ENCODE results near the gene NAV1.

The NAV1 gene

DNA sequence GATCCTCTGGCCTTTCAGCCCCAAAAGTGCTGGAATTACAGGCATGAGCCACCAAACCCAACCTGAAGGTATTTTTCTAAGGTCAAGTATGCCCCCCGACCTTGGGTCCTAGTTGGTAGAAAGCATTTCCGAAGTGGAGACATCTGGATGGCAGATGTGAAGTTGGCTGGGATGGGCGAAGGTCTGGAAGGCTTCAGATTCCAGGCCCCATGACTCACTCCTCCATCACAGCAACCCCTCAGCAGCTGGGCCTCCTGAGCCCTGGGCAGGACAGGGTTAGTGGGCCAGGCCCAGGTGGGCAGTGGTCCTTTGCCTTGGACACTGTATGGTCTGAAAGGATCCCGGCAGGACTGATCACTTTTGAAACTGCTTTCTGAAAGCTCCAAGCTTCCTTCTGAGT is 23.3 kb downstream of the NAV1 start:
- no peak overlapping the region for H3K4me3 ChIP-seq (ENCODE audit: low read length)
- no peak for TF ChIP-seq CTCF (conservative IDR thresholded peaks at IDR 0.05; ENCODE audit: low read depth, low read length)
- no peak for DNase-seq (ENCODE audit: low read depth)

DNA sequence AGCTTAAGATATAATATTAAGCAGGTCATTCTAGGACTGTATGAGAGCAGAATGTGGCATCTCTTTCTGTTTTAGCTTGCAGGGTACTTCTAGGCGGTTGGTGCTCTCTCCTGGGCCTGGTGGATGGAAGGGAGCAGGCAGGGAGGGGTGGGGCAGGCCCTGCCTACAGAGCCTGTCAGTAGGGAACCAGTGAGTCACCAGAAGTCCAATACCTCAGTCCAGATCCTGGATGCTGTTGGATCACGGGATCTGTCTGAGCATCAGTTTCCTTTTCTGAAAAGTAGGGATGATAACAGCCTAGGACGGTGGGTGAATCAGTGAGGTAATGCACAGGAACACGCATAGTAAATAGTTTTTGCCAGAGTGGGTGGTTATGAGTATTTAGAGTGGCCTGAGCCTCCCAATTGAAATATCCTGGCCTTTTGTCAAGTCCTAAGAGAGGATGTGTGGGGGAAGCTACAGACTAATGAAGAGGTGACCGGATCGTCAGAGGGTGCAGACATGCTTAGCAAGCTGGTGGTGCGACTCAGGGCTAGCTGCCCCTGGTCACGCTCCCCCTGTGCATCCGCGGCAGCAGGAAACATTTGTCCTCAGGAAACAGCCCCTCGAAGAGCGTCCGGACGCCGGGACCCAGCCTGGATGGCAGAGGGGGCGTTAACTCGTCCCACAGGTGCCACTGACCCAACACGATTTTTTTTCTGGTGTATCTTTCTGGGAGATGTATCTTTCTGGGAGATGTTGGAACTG is 23.9 kb downstream of the NAV1 start:
- TF ChIP-seq CTCF (conservative IDR thresholded peaks at IDR 0.05; ENCODE audit: low read depth, low read length) = no peak
- H3K4me3 ChIP-seq (ENCODE audit: low read length) = no peak overlapping the region
- DNase-seq (ENCODE audit: low read depth) = no peak

DNA sequence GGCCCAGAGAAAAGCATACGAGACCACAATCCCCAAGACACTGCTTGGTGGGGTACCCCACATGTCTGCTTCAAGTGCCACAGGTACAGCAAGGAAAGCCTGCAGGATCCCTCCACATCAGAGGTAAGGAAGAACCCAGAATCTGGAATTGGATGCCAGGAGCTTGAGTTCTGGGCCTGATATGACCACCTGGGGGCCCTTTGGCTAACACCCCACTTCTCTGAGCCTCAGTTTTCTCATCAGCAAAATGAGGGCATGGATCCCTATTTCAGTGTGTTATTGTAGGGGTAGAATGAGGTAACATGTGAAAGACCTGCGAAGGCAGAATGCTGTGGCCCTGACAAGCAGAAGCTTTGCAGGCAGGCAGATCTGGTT is 24.5 kb downstream of the NAV1 start:
- no peak for DNase-seq (ENCODE audit: low read depth)
- TF ChIP-seq CTCF (conservative IDR thresholded peaks at IDR 0.05; ENCODE audit: low read depth, low read length) = no peak
- no peak overlapping the region for H3K4me3 ChIP-seq (ENCODE audit: low read length)

- no peak for TF ChIP-seq CTCF (conservative IDR thresholded peaks at IDR 0.05; ENCODE audit: low read depth, low read length)
- H3K4me3 ChIP-seq (ENCODE audit: low read length) = no peak overlapping the region
Measured at GRCh38 chr1:201563941-201564340, 25.0 kb downstream of the NAV1 start.

GRCh38 chr1:201565024-201565730 is 26.2 kb downstream of the NAV1 start:
- DNase-seq (ENCODE audit: low read depth) = no peak
- TF ChIP-seq CTCF (conservative IDR thresholded peaks at IDR 0.05; ENCODE audit: low read depth, low read length) = no peak
- no peak overlapping the region for H3K4me3 ChIP-seq (ENCODE audit: low read length)

More at GRCh38 chr1:201563941-201564340, 25.0 kb downstream of the NAV1 start:
- no peak for DNase-seq (ENCODE audit: low read depth)

DNA sequence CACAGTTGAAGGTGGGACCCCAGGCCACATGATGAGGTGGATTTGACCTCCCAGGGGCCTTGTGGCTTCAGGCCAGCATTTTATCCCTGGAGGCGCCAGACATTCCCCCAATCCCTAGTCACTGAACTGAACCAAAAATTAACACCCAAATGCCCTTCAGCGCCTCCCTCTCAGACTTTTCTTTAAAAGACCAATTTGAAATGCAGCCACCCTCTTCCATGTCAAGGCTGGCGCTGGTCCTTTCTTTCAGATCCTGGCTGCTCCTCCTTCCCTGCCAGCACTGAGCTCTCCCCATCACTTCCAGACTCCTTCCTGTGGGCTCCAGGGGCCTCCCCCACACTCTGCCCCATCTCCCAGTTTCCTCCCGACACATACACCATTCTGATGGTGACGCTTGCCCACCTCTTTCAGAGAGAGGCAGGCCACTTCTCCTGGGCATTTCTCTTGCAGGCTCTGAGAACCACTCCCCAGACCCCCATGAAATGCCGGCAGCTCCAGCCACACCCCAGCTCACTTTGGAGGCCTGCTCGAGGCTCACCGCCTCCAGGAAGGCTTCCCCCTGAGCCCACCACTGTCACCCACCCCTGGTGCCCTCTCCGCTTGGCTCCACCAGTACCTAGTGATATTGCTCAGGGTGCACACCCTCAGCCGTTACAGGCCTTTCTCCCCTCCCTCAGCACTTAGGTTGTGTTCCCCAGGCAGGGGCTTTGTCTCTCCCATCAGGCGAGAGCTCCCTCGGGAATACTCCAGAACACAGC is 27.0 kb downstream of the NAV1 start:
- DNase-seq (ENCODE audit: low read depth) = no peak
- no peak for TF ChIP-seq CTCF (conservative IDR thresholded peaks at IDR 0.05; ENCODE audit: low read depth, low read length)
- no peak overlapping the region for H3K4me3 ChIP-seq (ENCODE audit: low read length)
